SU-DHL-6 (cell line): ENCODE data around the gene GPR150.

Experiments used
- CTCF ChIP-seq: fragments of 200-600 bp; sonication (generic); IDR thresholded peaks from one replicate; pipeline ENCODE4 v1.5.1; 2017; ENCODE audit warnings: antibody characterized with exemption, mild to moderate bottlenecking, low read length, moderate library complexity; ENCODE audit not compliant: insufficient read depth, poor library complexity, severe bottlenecking
- EZH2phosphoT487 ChIP-seq: fragments of 200-600 bp; sonication (generic), shearing (Covaris generic); conservative IDR thresholded peaks from 2 replicates; pipeline ENCODE4 v1.6.1; 2018; ENCODE audit warnings: mild to moderate bottlenecking, antibody characterized with exemption, low read length, moderate library complexity, mixed read lengths

GRCh38 chr5:95623706-95624105 lies 3.8 kb downstream of the GPR150 start:
- no peak for TF ChIP-seq CTCF
- no peak for TF ChIP-seq EZH2phosphoT487
